ENCODE measurements around the gene MVK. TPM values are rescaled to one million over a fixed set of nuclear protein-coding genes. Genes with fewer than 3 reads are reported as not detected.
"Not testable (repeated sequence)": the region's sequence is repeated elsewhere in the genome, so short reads cannot be mapped to it uniquely, and the experiment has no call there.

MVK gene
- total RNA-seq, 3 donors from 2014 or later, result 18.9 to 30.0 (median 29.8) TPM

DNA sequence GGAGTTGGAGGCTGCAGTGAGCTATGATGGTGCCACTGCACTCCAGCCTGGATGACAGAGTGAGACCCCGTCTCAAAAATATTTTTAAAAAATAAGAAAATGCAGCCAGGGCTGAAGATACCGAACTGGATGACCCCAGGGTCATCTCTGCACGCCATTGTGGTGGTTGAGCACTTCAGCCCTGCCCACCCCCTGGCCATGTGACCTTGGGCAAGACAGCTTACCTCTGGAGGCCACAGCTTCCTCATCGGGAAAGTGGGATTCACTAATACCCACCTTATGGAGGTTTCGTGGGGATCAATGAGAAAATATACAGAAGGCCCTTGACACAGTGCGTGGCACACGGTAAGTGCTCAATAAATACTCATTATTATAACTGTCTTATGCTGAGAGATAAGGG lies 25.5 kb downstream of the MVK start:
- H3K36me3 ChIP-seq (ENCODE audit: low read depth), result no peaks in the 10 kb centered on the region
- no peak overlapping the region for H3K4me3 ChIP-seq
- H3K4me1 ChIP-seq (ENCODE audit: low read depth), result no peaks in the 10 kb centered on the region
- no peak for DNase-seq
- intact Hi-C loops (cut with DNase I, micrococcal nuclease), result loop anchor here (5.0 kb wide), 2 partner anchors 173 to 178 kb away; no protein-coding TSS in a partner anchor
- H3K9me3 ChIP-seq, result no peaks in the 10 kb centered on the region
- TF ChIP-seq, protein P1, sequence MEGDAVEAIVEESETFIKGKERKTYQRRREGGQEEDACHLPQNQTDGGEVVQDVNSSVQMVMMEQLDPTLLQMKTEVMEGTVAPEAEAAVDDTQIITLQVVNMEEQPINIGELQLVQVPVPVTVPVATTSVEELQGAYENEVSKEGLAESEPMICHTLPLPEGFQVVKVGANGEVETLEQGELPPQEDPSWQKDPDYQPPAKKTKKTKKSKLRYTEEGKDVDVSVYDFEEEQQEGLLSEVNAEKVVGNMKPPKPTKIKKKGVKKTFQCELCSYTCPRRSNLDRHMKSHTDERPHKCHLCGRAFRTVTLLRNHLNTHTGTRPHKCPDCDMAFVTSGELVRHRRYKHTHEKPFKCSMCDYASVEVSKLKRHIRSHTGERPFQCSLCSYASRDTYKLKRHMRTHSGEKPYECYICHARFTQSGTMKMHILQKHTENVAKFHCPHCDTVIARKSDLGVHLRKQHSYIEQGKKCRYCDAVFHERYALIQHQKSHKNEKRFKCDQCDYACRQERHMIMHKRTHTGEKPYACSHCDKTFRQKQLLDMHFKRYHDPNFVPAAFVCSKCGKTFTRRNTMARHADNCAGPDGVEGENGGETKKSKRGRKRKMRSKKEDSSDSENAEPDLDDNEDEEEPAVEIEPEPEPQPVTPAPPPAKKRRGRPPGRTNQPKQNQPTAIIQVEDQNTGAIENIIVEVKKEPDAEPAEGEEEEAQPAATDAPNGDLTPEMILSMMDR (IDR thresholded peaks at IDR 0.05), result no peak
- ATAC-seq, result no peak

DNA sequence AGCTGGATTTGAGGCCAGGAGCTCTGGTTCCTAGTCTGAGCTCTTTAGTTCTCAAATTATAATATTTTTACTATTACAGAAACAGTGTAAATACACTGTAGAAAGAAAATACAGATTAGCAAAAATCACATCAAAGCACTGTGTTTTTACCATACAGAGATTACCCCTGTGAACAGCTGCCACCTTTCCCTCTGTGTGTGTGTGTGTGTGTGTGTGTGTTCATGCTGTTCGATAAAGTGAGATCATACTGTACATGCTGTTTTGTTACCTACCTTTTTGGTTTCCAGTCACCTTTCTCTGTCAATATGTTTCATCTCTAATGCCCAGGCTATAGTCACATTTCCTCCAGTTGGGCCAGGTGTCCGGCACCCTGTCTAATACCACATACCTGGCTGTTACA lies 26.9 kb downstream of the MVK start:
- no peaks in the 10 kb centered on the region for H3K4me1 ChIP-seq (ENCODE audit: low read depth)
- DNase-seq (no peak), ATAC-seq (no peak)
- TF ChIP-seq, protein P1 (IDR thresholded peaks at IDR 0.05), result no peak
- H3K4me3 ChIP-seq, result no peak overlapping the region
- no peaks in the 10 kb centered on the region for H3K36me3 ChIP-seq (ENCODE audit: low read depth)
- intact Hi-C loops (cut with DNase I, micrococcal nuclease), result no loop called here
- no peaks in the 10 kb centered on the region for H3K9me3 ChIP-seq

DNA sequence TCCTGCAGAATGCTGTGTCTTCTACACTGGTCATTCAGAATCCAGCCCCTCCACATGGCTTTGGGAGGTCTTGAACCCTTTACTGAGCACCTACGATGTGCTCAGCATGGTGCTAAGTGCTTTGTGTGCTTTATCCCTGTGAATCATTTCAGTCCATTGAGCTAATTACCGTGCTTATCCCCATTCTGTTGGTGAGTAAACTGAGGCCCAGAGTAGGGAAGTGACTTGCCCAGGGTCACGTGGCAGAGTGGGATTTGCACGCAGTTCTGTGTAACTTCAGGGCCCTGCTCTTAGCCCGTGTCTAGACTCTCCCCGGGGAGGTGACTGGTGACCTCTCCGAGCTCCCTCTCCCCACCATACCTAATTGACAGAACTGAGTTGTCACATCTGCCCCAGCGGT lies 27.4 kb downstream of the MVK start:
- H3K36me3 ChIP-seq (ENCODE audit: low read depth), result no peaks in the 10 kb centered on the region
- DNase-seq (no peak), ATAC-seq (no peak)
- H3K9me3 ChIP-seq, result no peaks in the 10 kb centered on the region
- no peak overlapping the region for H3K4me3 ChIP-seq
- no peaks in the 10 kb centered on the region for H3K4me1 ChIP-seq (ENCODE audit: low read depth)
- TF ChIP-seq, protein P1 (IDR thresholded peaks at IDR 0.05), result no peak
- intact Hi-C loops (cut with DNase I, micrococcal nuclease), result no loop called here

DNA sequence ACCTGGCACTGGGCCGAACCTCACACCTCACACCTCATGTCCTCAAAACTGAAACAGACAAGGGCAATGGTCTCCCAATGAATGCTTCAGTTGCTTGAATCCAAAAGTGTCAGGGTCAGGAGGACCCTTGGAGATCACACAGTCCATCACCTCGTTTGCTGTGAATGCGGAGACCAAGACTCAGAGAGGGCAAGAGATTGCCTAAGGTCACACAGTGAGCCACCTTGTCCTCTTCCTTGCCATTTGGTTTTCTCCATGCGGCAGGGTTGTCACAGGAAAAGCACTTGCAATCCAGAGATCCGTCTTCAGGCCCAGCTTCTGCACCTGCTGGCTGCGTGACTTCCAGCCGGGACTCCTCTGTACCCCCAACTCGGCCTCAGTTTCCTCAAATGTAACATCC lies 28.0 kb downstream of the MVK start:
- intact Hi-C loops (cut with DNase I, micrococcal nuclease), result no loop called here
- ATAC-seq, result no peak
- TF ChIP-seq, protein P1 (IDR thresholded peaks at IDR 0.05), result no peak
- Histone ChIP-seq H3K4me3 (no peak overlapping the region), H3K36me3 (ENCODE audit: low read depth) (no peaks in the 10 kb centered on the region), H3K9me3 (no peaks in the 10 kb centered on the region), H3K4me1 (ENCODE audit: low read depth) (no peaks in the 10 kb centered on the region)
- no peak for DNase-seq

DNA sequence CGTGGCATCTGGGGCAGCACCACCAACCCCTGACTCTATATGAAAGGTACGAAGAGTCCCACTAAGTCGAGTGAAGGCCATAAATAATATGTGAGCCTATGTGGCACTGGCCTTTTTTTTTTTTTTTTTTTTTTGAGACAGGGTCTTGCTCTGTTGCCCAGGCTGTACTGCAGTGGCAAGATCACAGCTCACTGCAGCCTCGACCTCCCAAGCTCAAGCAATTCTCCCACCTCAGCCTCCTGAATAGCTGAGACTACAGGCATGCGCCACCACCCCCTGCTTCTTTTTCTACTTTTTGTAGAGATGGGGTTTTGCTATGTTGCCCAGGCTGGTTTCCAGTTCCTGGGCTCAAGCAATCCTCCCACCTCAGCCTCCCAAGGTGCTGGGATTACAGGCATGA lies 28.5 kb downstream of the MVK start:
- H3K4me3 ChIP-seq; intact Hi-C loops (cut with DNase I, micrococcal nuclease); H3K4me1 ChIP-seq (ENCODE audit: low read depth); ATAC-seq; H3K9me3 ChIP-seq; DNase-seq; H3K36me3 ChIP-seq (ENCODE audit: low read depth): not testable (repeated sequence)

DNA sequence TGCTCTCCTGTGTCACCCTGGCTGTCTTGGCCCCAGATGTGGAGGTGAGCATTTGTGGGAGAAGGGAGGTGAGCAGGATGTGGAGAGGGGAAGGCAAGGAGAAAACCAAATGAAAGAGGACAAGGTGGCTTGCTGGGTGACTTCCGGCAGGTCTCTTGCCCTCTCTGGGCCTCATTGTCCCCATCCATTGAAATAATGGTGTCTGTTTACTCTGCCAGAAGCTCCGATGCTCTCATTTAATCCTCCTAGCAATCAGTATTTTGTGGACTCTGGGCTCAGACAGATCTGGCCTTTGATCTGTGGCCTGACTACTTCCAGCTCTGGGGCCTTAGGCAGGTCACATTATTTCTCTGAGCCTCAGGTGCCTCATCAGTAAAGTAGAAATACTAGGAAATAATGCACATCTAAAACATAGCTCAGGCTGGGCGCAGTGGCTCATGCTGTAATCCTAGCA lies 30.6 kb downstream of the MVK start:
- intact Hi-C loops (cut with DNase I, micrococcal nuclease), result no loop called here
- ATAC-seq (no peak), DNase-seq (no peak)
- no peaks in the 10 kb centered on the region for H3K36me3 ChIP-seq (ENCODE audit: low read depth)
- H3K9me3 ChIP-seq, result no peaks in the 10 kb centered on the region
- TF ChIP-seq, protein P1 (IDR thresholded peaks at IDR 0.05), result no peak
- no peak overlapping the region for H3K4me3 ChIP-seq
- H3K4me1 ChIP-seq (ENCODE audit: low read depth), result no peaks in the 10 kb centered on the region

Measured in mucosa of descending colon (tissue), 3 donors.